T-helper 2 cell (primary cell): ENCODE data around the gene CEP83.

Experiments
- DNase-seq, 5 experiments: peaks; one replicate each; pipeline versions ENCODE4 v3.0.0 to v3.0.0-alpha.2; 2012 to 2022

Gene CEP83

DNA sequence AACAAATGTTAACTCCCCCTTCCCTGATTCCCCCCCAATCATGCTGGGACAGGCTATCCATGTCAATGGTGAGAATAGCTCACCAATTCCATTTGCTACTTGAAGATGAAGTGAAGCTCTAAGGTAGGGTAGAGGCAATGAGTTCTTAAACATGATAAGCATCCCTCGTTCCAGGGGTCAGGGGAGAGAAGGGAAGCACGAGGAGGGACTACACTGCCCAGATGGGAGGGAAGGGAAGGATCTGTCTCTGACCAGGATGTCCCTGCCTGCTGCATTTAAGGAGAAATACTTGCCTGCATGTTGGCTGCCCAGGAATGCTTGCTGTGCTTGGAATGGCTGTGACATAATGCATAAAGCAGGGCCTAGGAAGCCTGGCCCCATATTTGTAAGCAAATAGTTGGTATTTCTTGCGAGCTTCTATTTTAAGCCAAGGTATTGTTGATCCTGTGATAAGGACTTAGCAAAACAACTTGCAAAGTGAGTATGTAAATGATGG, 155.1 kb downstream of the CEP83 start:
- DNase-seq: peak in 1 of 5 experiments; percentile 41

DNA sequence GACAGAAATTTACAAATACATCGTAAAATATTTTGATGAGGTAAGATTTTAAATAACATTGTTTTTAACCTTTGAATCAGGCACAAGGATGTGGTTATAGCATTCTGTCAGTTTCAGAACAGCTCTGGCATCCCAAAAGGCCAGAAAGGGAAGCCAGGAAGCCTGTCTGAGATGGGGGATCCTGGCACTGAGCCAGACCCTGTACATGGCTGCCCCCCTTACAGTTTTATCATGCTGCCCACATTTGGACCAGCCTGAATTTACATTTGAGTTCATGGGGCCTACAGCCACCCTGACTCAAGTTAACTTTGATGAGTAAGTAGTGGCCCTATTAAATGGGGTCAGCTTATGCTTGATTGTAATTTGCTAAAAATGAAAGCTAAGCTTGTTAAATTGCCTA, 155.7 kb downstream of the CEP83 start:
- peak in 1 of 5 experiments; percentile 38 for DNase-seq

DNA sequence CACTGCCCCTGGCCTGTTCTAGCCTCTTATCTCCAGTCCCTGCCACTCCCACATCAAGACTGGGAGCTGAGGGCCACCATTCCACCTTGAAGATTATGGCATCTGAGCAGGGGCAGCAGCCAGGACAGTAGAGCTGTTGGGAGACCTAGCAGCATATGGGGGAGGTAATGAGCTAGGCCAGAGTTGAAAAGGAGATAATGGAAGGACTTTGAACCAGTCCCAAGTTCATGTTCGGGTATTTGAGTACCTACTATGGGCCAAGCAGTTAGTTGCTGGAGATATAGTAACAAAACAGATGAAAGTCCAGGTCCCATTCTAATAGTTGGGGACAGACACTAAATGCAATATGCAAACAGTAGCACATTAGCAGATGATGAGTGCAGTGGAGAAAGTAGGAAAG, 159.8 kb downstream of the CEP83 start:
- no peak for DNase-seq

DNA sequence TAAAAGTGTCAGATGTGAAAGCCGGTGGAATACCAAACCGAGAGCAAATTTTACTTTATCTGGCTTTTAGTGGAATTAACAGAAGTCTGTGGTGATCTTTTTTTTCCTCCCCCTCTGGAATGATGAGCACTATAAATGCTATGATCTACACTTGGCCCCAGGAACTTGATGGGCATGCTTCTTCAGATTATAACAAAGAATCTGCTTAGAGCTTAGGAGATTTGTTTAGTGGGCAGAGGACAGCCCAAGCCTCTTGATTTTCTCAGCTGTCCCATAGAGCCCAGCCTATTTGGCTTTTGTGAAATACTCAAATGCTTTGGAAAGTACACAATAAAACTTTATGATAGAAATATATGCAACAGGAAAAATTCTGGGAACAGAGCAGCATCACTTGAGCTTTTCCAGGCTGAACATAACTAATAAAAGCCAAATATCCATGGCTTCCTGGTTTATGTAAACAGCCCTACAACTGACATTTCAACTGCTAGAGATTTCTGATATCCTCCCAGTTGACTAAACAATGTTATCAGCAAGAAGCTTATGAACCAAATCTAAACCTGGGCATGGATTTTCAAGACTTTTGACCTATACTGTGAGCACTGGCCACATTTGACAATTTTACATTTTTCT, 161.7 kb downstream of the CEP83 start:
- DNase-seq: no peak

DNA sequence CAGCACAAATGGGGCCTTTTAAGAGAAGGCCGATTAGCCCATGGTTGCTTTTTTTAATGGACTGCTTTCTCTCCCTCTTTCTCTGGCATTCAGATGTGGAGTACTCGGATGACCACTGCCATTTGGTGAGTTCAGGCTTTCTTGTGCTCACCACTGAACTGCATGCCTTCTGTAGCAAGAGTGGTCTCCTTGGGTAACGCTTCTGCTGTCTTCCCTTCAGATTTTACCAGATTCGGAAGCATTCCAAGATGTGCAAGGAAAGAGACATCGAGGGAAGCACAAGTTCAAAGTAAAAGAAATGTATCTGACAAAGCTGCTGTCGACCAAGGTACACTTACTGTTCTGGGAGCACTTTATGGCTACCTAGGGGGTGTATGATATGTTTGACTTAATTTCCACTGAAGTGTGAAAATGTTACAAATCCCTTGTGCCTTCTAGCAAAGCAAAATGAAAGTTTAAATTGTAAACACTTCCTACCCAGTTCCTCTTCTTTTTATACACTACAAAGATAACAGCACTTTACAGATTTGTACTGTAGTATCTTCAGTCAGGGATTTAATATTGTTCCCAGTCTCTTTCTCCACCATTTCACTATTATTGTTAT, 162.5 kb downstream of the CEP83 start:
- DNase-seq: no peak

DNA sequence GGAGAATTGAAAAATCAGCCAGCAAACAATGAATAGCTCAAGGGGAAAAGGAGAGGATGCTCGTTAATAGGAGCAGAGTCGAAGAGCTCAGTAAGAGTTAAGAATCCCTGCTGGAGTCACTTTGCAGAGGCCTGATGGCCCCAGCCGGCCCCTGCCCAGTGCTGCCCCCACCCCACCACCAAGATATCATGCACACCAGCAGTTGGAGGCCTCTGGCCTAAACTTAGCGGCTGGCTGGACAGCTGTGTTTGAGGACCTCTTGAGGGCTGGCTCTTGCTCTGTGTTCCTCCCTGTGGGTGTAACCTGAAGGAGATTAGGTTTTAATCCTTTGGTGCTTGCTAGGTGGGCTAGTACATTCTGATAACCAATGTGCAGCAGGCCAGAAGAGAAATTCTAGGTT, 169.3 kb downstream of the CEP83 start:
- no peak for DNase-seq

DNA sequence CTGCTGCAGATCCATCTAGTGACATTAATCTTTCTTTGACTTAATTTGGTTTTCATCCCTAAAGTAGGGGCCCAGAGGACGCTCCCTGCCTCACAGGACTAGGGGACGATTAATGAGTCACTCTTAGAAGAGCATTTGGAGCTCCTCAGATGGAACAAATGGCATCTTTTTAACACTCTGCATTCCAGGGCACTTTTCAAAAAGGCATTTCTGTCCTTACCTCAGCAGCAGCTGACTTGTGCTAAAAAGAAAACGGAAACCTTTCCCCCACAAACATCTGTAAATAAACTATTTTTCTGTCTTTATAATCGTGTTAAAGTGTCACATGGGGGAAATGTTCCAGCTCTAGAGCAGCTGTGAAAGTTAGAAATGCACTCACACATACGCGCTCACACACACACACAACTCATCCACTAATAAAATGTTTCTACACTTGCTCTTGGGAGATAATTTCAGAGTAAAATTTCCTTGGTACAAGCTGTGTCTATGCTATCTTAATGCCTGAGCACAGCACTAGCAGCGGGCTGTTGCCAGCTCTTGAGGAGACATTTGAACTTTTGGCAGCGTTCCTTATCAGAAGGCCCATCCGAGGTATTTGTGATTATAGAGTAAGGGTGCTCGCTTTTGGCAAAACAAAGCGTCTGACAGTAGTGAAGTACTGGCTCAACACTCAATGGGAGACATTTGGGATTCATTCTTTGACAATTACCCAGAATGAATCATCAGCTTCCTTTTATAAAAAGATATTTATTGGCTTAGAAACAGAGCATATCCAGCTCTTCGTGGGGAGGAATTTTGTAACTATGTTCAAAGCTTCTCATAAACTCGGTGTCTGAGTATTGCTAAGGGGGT, 170.0 kb downstream of the CEP83 start:
- DNase-seq: no peak

DNA sequence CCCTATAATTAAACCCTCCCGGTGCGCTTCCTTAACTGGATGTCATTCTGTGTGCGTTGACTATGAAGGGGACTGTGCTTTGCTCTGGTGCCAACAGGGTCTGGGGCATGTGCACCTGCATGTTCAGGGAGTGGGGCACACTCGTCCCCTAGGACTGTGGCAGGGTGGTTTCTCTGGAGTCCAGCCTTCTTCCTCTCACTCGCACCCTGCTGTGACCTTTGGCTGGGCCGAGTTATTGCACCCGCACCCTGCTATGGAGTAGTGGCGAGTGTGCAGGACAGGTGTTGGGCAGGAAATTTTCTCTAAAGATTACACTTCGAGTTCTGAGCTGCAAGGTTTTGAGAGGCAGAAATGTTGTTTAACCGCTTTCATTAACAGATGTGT, 172.4 kb downstream of the CEP83 start:
- DNase-seq: no peak

DNA sequence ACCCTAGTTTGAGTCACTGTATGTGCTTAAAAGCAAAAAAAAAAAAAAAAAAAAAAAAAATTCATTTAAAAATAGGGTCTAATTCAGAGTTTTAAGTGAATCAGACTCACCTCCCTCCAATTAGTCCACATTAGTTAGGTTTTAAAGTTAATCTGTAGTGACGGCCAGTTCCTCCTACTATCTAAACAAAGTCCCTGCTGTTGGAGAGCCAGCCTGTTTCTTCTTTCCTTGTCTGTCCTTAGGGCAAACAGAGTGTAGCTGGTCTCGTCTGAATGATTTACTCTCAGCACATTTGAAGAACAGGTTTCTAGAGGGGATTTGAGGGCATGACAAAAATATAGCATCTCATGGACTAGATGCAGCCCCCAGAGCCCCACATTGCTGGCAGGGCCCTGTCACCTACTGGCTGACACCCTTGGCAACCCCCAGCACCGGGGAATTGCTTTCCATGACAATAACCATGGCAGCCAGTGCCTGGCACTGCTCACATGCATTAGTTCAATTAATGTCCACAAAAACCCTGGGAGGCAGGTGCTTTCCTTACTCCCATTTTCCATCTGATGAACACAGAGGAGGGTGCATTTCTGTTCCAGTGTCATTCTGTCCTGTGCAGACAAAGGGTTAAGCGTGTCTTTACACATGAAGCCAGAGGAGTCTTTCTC, 173.0 kb downstream of the CEP83 start:
- no peak for DNase-seq

DNA sequence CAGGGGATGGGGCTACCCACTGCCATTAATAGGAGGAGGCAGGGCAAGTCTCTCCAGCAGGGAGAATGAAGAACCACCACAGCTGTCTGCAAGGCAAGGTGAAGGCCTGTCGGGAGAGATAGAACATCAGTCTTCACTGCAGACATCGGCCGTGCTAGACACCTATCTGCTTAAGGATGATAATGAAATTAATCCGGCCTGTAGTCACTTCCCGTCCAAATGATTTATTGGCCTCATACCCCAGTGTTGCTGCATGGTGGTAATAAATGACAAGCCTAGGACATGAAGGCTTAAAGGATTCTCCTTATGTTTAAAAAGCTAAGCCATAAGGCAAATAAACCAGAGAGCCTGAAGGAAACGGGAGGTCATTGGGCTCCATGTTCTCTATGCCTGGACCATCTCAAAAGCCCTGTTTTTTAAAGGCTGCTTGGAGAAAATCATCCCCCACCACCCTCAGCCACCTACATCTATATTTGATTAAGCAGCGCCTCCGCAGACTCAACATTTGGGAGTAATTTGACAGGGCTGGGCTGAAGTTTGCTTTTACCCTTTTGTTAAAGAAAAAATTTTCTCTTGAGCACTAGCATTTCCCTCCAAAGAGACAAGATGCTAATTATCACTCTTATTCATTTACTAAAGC, 173.6 kb downstream of the CEP83 start:
- DNase-seq: no peak

DNA sequence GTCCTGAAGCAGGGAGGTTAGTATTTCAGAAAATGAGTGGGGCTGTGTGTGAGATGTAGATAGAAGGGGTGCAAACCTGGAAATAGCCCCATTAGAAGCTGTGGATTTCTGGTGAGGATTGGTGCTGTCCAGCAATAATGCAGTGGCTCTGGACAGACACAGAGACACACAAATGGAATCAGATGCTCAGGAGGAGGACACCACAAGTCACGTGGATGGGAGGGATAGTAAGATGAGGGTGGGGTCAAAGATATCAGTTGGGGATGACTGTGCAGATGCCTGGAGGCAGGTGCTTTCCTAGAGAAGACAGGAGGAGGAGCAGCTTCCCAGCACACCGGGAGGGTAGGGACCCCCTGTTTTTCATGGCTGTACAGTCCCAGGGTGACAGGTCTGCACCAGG, 174.8 kb downstream of the CEP83 start:
- no peak for DNase-seq

DNA sequence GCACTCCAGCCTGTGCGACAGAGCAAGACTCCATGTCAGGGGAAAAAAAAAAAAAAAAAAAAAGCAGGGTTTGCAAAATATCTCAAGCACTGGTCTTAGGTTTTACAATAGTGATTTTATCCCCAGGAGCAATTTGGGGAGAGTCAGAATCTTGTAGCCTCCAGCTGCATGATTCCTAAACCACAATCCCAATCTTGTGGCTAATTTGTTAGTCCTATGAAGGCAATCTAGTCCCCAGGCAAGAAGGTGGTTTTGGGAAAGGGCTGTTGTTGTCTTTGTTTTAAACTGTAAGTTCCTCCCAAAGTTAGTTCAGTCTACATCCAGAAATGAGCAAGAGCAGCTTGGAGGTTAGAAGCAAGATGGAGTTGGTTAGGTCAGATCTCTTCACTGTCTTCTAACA, 175.6 kb downstream of the CEP83 start:
- DNase-seq: no peak

DNA sequence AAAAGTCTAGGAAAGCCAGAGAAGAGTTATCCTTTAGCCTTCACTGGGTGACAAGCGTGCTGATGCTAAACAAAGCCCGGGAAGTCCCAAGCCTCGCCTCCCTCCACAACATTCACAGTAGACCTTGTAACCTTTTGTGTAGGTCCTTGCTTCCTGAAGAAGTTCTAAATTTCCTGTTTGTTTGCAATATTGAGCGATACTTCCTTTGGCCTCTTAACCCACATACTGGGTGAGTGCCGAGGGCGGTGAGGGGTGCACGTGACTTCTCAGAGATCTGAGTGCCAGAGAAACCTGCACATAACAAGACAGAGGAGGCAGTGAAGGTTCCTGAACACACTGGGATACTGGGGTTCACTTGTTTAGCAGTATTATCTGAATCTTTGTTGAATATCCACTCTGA, 177.0 kb downstream of the CEP83 start:
- DNase-seq: peak in 2 of 5 experiments; percentile 70 to 86

DNA sequence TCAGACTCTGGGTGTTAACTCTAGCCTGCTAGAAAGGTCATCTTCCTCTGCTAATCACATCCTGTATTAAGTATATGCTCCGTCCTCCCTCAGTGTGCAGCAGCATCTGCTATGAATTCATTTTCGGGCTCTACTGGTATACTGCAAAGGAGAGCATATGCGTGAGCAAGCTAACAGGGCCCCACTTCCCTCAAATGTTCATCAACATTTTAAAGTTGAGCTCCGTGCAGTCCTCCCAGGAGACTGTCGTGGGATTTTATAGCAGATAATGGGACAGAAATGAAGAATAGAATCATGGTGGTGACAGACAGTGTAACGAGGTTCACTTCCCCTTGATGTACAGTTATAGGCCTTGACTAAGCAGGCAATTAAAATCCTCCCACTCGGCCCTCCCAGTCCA, 179.6 kb downstream of the CEP83 start:
- DNase-seq: no peak

DNA sequence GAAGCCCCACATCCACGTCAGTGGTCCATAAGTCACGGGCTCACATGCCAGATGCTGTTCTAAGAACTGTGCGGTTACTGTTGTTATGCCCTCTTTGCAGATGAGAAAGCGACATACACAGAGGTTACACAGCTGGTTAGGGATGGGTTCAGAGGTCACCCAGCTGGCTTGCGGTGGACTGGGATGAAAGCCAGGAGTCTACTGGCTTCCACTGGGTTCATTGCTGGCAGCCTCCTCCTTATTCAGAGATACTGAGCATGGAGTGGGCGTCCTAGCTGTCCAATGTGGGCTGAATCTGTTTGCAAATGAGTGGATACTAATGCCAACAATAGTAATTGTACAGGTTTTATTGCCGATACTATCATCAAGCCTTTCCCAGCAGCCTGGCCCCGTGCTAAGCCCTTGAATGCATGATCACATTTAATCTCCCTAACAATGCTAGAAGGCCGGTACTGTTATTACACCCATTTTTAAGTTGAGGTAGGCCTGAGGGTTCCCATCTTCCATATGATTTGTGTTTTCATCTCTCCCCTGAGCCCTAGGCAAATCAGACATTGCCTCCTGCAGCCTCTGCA, 182.2 kb downstream of the CEP83 start:
- no peak for DNase-seq

DNA sequence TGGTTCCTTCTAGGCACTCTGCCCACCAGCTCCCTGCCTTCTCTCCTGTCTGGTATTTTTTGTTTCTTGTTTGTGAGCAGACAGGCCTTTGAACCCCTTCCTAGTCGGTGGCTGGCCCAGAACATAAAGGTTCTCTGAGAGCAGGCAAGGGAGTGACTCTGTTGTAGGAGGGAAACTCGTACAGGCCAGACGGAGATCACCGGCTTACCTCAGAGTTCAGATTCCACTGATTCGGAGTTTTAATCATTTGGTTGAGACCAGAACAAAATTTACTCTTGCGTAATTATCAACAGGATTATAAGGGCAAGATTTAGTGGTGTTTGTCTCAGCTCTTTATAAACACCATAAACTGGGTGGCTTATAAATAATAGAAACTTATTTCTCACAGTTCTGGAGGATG, 182.9 kb downstream of the CEP83 start:
- no peak for DNase-seq

DNA sequence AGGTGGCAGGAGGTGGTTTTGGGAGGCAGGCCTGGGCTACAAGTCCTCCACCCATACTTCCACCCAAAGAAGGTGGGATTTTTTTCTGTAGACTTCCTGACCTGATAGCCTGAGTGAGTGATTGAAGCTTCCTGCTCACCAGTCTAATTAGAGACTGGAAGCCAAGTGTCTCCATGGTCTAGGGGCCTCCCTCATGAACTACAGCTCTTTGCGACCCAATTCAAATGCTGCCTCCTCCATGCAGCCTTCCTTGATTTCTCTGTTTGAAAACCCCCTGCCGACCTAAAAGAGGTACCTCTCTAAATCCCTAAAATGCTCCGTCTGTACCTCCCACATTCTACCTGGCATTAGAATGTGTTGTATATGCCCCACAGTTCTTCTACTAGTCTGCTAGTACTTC, 186.4 kb downstream of the CEP83 start:
- DNase-seq: no peak

DNA sequence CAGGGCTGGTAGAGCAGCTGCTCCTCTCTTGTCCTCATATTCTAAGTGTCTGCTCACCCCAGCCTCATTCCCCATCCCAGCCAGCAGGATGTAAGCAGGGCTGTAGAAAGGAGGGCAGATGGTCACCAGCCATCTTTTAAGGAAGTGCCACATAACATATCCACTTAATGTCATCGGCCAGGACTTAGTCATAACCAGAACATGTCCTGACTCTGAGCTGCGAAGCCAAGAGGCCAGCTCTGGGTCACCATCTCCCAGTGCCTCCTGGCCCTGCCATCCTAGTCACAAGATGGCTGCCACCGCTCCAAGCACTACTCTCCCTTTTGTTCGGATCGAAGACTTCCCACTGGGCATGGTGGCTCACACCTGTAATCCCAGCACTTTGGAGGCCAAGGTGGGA, 187.4 kb downstream of the CEP83 start:
- DNase-seq: no peak

DNA sequence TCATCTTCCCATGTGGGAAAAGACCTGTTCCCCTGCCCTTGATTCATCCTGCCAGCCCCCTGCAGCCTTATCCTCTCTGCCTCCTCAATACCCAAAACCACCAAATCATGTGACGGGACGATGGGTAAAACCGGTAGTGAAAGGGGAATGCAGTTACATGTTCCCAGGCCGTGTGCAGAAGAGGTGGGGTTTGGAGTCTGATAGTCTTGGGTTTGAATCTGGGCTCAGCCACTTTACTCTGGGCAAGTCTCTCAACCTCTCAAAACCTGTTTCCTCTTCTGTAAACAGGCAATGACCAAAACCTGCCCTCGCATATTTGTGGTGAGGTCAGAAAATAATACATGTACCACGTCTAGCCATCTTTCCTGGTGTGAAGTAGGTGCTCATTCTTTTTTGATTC, 188.3 kb downstream of the CEP83 start:
- peak in 1 of 5 experiments; percentile 7 for DNase-seq

DNA sequence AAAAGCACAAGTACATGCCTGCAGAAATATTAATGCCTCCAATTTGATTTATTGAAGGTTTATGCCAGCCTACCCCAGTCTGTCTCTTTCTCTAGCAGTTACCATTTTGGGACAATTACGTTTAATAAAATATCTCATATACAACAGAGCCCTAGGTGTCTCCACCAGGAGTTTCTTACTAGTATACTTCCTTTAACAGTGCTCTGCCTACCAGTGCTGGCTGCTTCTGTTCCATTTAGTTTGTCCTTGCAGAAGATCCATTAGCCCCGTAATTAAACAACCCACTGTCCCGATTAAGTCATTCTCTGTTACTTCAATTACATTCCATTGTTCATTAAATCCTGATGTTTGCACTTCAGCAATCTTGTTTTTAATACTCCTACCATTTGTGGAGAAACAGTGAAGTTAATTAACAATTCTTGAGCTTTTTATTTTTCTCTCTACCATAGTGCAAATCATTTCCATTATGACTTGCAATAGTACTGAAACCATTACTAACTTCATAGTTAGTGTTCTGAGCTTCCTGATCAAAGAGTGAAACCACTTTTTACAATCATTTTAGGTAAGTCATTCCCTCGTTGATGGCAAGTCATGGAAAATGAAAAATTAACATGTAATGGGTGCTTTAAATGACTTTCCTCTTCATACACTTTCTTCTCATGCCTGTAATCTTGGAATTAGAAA, 190.2 kb downstream of the CEP83 start:
- peak in 1 of 5 experiments; percentile 40 for DNase-seq

DNA sequence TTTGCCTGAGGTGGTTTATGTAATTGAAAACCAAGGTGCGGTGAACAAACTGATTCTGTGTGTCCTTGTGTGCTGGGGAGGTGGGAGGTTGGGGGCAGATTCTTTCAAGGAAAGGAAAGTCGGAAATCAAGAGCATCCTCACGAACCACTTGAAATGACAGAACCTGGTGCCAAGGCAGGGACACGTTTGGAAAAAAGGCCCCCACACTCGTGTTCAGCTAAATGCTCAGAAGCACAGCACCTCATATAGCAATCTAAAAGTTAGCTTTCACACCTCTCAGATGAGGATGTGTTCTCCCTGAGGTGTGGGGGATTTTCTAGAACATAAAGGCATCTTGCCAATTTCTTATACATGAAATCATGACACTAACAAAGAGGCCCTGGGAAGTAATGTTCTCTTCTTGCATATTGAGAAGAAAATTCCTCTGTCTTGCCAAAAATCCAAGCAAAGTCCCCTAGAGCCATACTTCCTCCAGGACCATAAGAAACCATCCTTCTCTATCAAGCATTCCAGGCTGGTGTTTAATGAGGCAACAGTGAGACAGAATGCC, 191.7 kb downstream of the CEP83 start:
- DNase-seq: no peak

DNA sequence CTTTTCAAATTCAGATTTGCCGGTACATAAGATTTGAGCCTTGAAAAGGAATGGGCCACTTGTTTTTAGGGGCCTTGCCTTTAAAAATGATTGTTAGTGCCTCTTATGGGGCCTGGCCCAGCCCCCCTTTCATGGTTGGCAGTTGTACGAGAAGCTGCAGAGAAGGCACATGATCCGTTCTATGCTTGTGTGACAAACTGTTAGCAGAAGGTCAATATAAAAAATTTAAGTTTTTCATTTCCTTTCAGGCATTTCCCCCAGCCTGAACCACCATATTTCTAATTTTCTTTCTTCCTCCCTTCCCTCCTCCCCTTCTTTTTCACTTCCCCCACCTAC, 192.2 kb downstream of the CEP83 start:
- DNase-seq: no peak
